ENCODE measurements around the gene SLC45A2. TPM values are rescaled to one million over a fixed set of nuclear protein-coding genes. Genes with fewer than 3 reads are reported as not detected.
"Not testable (repeated sequence)": the region's sequence is repeated elsewhere in the genome, so short reads cannot be mapped to it uniquely, and the experiment has no call there.

Gene SLC45A2
- polyA plus RNA-seq, 10 donors: 0.12 to 0.50 (median 0.18) TPM

- DNase-seq: peak; percentile 32 to 73 (median 48)
These were observed 14.7 kb downstream of the SLC45A2 start for GRCh38 chr5:33969572-33970452.

- DNase-seq: no peak
These were observed 16.1 kb downstream of the SLC45A2 start for GRCh38 chr5:33968211-33969005.

GRCh38 chr5:33966805-33967204, 17.7 kb downstream of the SLC45A2 start:
- no peak for DNase-seq

GRCh38 chr5:33964132-33964700, 20.3 kb downstream of the SLC45A2 start:
- DNase-seq: no peak

- DNase-seq: no peak
These were observed 26.3 kb downstream of the SLC45A2 start for GRCh38 chr5:33958176-33958575.

GRCh38 chr5:33957577-33958150, 26.8 kb downstream of the SLC45A2 start:
- DNase-seq: no peak

GRCh38 chr5:33952175-33952574, 32.3 kb downstream of the SLC45A2 start:
- DNase-seq: not testable (repeated sequence)

- DNase-seq: no peak
These were observed 39.9 kb downstream of the SLC45A2 start for GRCh38 chr5:33944543-33945132.

GRCh38 chr5:33941090-33941489, 43.4 kb downstream of the SLC45A2 start:
- DNase-seq: no peak

- DNase-seq: no peak
These were observed 44.8 kb downstream of the SLC45A2 start for GRCh38 chr5:33939556-33940262.

- peak in 1 of 3 donors; percentile 12 for DNase-seq
These were observed 45.6 kb downstream of the SLC45A2 start for GRCh38 chr5:33938881-33939280.

- DNase-seq: no peak
These were observed 46.0 kb downstream of the SLC45A2 start for GRCh38 chr5:33938507-33938796.

GRCh38 chr5:33937707-33938506, 46.6 kb downstream of the SLC45A2 start:
- DNase-seq: peak in 1 of 3 donors; percentile 30

- peak in 1 of 3 donors; percentile 27 for DNase-seq
These were observed 47.3 kb downstream of the SLC45A2 start for GRCh38 chr5:33937017-33937706.

- peak in 2 of 3 donors; percentile 25 to 74 for DNase-seq
These were observed 48.0 kb downstream of the SLC45A2 start, which contains the start of gene RXFP3 for GRCh38 chr5:33936381-33937016. TSS of gene RXFP3 (plus strand) at chr5:33936386. CDS start at chr5:33936741, 355 bp downstream.

GRCh38 chr5:33936004-33936380, 48.5 kb downstream of the SLC45A2 start:
- DNase-seq: peak; percentile 38 to 83 (median 68)

GRCh38 chr5:33934176-33934575, 50.3 kb downstream of the SLC45A2 start:
- no peak for DNase-seq

- DNase-seq: no peak
These were observed 50.7 kb downstream of the SLC45A2 start for GRCh38 chr5:33933723-33934169.

- DNase-seq: no peak
These were observed 53.4 kb downstream of the SLC45A2 start for GRCh38 chr5:33931136-33931535.

Data from muscle of back (tissue), 11 donors.